IMR-90 (cell line): ENCODE results near the gene CNNM3. TPM values are rescaled to one million over a fixed set of nuclear protein-coding genes. Genes with fewer than 3 reads are reported as not detected.

Source experiments
- ATAC-seq: fragments of 200-7000 bp; cut with Tn5 transposase; 2 replicates; pipeline ENCODE4 v1.9.1; 2020; ENCODE audit warnings: low read depth, mild to moderate bottlenecking, moderate library complexity
- BruUV-seq: library from RNA; stranded (reverse); fragments of 400-500 nt; replicated peaks from 2 replicates; lab custom pipeline; 2021; lab: Mats Ljungman, UMichigan
- CTCF ChIA-PET: fragments of 300-600 bp; formaldehyde crosslinking; extraction: SDS; loops from one replicate; lab custom pipeline; 2021; ENCODE audit warnings: antibody characterized with exemption; lab: Yijun Ruan, JAX
- POLR2A ChIA-PET: fragments of 300-600 bp; sonication (Branson Sonifier 250); formaldehyde crosslinking; loops from one replicate; lab custom pipeline; 2022; ENCODE audit warnings: antibody characterized with exemption; ENCODE audit not compliant: unreplicated experiment; lab: Charles Lee
- DNase-seq: peaks from one replicate; pipeline ENCODE4 v3.0.0; 2013
- H2AFZ ChIP-seq: replicated peaks from 2 replicates; pipeline ENCODE3; 2013; ENCODE audit warnings: low read length, mild to moderate bottlenecking; ENCODE audit not compliant: poor library complexity
- H2AK5ac ChIP-seq: 2 replicates; pipeline ENCODE4 v1.6.1; 2013; ENCODE audit warnings: low read depth, low read length, inconsistent platforms
- H2AK9ac ChIP-seq: replicated peaks from 2 replicates; pipeline ENCODE3; 2013; ENCODE audit warnings: mild to moderate bottlenecking, low read depth, low read length, moderate library complexity; ENCODE audit not compliant: poor library complexity
- H2BK120ac ChIP-seq: 2 replicates; pipeline ENCODE4 v1.6.1; 2013; ENCODE audit warnings: low read depth, low read length, inconsistent platforms
- H2BK15ac ChIP-seq: 3 replicates; pipeline ENCODE4 v1.6.1; 2013; ENCODE audit warnings: low read depth, low read length, inconsistent platforms
- H2BK20ac ChIP-seq: 2 replicates; pipeline ENCODE4 v1.6.1; 2013; ENCODE audit warnings: low read depth, mild to moderate bottlenecking, inconsistent platforms, low read length, moderate library complexity
- H2BK5ac ChIP-seq: 2 replicates; pipeline ENCODE4 v1.6.1; 2013; ENCODE audit warnings: mild to moderate bottlenecking, low read depth, low read length, inconsistent platforms; ENCODE audit not compliant: poor library complexity, severe bottlenecking
- H3K14ac ChIP-seq: replicated peaks from 2 replicates; pipeline ENCODE4 v1.6.1; 2013; ENCODE audit warnings: low read depth, low read length, inconsistent platforms
- H3K18ac ChIP-seq: 2 replicates; pipeline ENCODE4 v1.6.1; 2013; ENCODE audit warnings: low read depth, low read length, control low read depth
- H3K23ac ChIP-seq: 2 replicates; pipeline ENCODE4 v1.6.1; 2013; ENCODE audit warnings: low read depth, low read length, inconsistent platforms
- H3K27ac ChIP-seq: 2 replicates; pipeline ENCODE4 v1.5.1; 2013; ENCODE audit warnings: mild to moderate bottlenecking, control low read depth, low read length; ENCODE audit not compliant: insufficient read depth
- H3K27me3 ChIP-seq: 2 replicates; pipeline ENCODE4 v1.6.1; 2013; ENCODE audit warnings: low read length; ENCODE audit not compliant: control insufficient read depth, insufficient read depth
- H3K36me3 ChIP-seq: 2 replicates; pipeline ENCODE4 v1.6.1; 2013; ENCODE audit warnings: low read length, mixed read lengths; ENCODE audit not compliant: control insufficient read depth, insufficient read depth
- H3K4ac ChIP-seq: 2 replicates; pipeline ENCODE4 v1.6.1; 2013; ENCODE audit warnings: low read depth, low read length, inconsistent platforms
- H3K4me1 ChIP-seq: 2 replicates; pipeline ENCODE4 v1.6.1; 2013; ENCODE audit warnings: low read length, mixed read lengths; ENCODE audit not compliant: control insufficient read depth, insufficient read depth
- H3K4me2 ChIP-seq: 2 replicates; pipeline ENCODE4 v1.6.1; 2013; ENCODE audit warnings: low read depth, mild to moderate bottlenecking, control low read depth, low read length, moderate library complexity
- H3K4me3 ChIP-seq: 2 replicates; pipeline ENCODE4 v1.5.1; 2013; ENCODE audit warnings: low read depth, mild to moderate bottlenecking, control low read depth, low read length, moderate library complexity; ENCODE audit not compliant: insufficient read depth
- H3K56ac ChIP-seq: 2 replicates; pipeline ENCODE4 v1.6.1; 2013; ENCODE audit warnings: low read length, inconsistent platforms; ENCODE audit not compliant: insufficient read depth; ENCODE audit errors: extremely low read depth
- H3K79me1 ChIP-seq, 2 experiments: 2 replicates each; pipeline ENCODE4 v1.6.1; 2013; ENCODE audit warnings: low read length in 2 of 2, inconsistent platforms in 1 of 2, low read depth in 1 of 2
- H3K9ac ChIP-seq: 2 replicates; pipeline ENCODE4 v1.6.1; 2013; ENCODE audit warnings: low read depth, low read length, control low read depth
- H3K9me1 ChIP-seq: 2 replicates; pipeline ENCODE4 v1.6.1; 2013; ENCODE audit warnings: low read length, inconsistent platforms; ENCODE audit not compliant: insufficient read depth
- H3K9me3 ChIP-seq: 2 replicates; pipeline ENCODE4 v1.6.1; 2013; ENCODE audit warnings: low read length; ENCODE audit not compliant: control insufficient read depth, insufficient read depth
- H4K20me1 ChIP-seq: 2 replicates; pipeline ENCODE4 v1.6.1; 2013; ENCODE audit warnings: low read length, inconsistent platforms; ENCODE audit not compliant: insufficient read depth
- H4K5ac ChIP-seq: 2 replicates; pipeline ENCODE4 v1.6.1; 2013; ENCODE audit warnings: mild to moderate bottlenecking, low read depth, low read length, control low read depth
- H4K8ac ChIP-seq, 2 experiments: 2 replicates each; pipeline ENCODE4 v1.6.1; 2013; ENCODE audit warnings: low read depth in 2 of 2, low read length in 2 of 2, control low read depth in 1 of 2, inconsistent platforms in 1 of 2
- H4K91ac ChIP-seq: 2 replicates; pipeline ENCODE4 v1.6.1; 2013; ENCODE audit warnings: low read depth, low read length, inconsistent platforms; ENCODE audit not compliant: insufficient read depth
- BHLHE40 ChIP-seq: fragments of 150-350 bp; IDR thresholded peaks from 2 replicates; pipeline ENCODE4 v1.6.1; 2016; ENCODE audit warnings: mild to moderate bottlenecking, low read depth, low read length
- CEBPB ChIP-seq: IDR thresholded peaks from 2 replicates; pipeline ENCODE4 v1.6.1; 2012; ENCODE audit warnings: low read depth, low read length, improper control_type of control experiment
- CHD1 ChIP-seq: IDR thresholded peaks from 2 replicates; pipeline ENCODE4 v1.6.1; 2012; ENCODE audit warnings: low read depth, low read length, improper control_type of control experiment
- ELK1 ChIP-seq: fragments of 150-350 bp; IDR thresholded peaks from 2 replicates; pipeline ENCODE4 v1.6.1; 2016; ENCODE audit warnings: low read depth, mild to moderate bottlenecking, low read length, moderate library complexity, borderline replicate concordance
- MAFK ChIP-seq: IDR thresholded peaks from 2 replicates; pipeline ENCODE4 v1.6.1; 2012; ENCODE audit warnings: low read depth, low read length, improper control_type of control experiment
- MAZ ChIP-seq: IDR thresholded peaks from 2 replicates; pipeline ENCODE4 v1.6.1; 2012; ENCODE audit warnings: low read depth, mild to moderate bottlenecking, low read length, improper control_type of control experiment, moderate library complexity, borderline replicate concordance
- MXI1 ChIP-seq: IDR thresholded peaks from 2 replicates; pipeline ENCODE4 v1.6.1; 2012; ENCODE audit warnings: low read depth, mild to moderate bottlenecking, low read length, moderate library complexity, borderline replicate concordance
- NFE2L2 ChIP-seq: fragments of 150-350 bp; IDR thresholded peaks from 2 replicates; pipeline ENCODE4 v1.6.1; 2016; ENCODE audit warnings: low read depth, mild to moderate bottlenecking, low read length
- POLR2A ChIP-seq: IDR thresholded peaks from 2 replicates; pipeline ENCODE4 v1.6.1; 2012; ENCODE audit warnings: mild to moderate bottlenecking, low read depth, low read length
- RAD21 ChIP-seq: IDR thresholded peaks from 2 replicates; pipeline ENCODE4 v1.6.1; 2012; ENCODE audit warnings: low read length, improper control_type of control experiment
- RCOR1 ChIP-seq: IDR thresholded peaks from 2 replicates; pipeline ENCODE4 v1.6.1; 2012; ENCODE audit warnings: mild to moderate bottlenecking, low read length, improper control_type of control experiment; ENCODE audit not compliant: insufficient replicate concordance
- RFX5 ChIP-seq: IDR thresholded peaks from 2 replicates; pipeline ENCODE4 v1.8.0; 2012; ENCODE audit warnings: low read depth, mild to moderate bottlenecking, low read length, moderate library complexity
- SMC3 ChIP-seq: fragments of 150-350 bp; IDR thresholded peaks from 2 replicates; pipeline ENCODE4 v1.6.1; 2016; ENCODE audit warnings: low read depth, mild to moderate bottlenecking, antibody characterized with exemption, low read length, moderate library complexity
- WGBS, 2 experiments: methylation state at CpG; one replicate each; pipeline versions ENCODE4 v1.1.5 to v1.1.7; 2013; ENCODE audit warnings: missing lambda C conversion rate in 2 of 2; ENCODE audit not compliant: insufficient read length in 1 of 2; ENCODE audit errors: extremely low coverage in 2 of 2; 5-methylcytosine and 5-hydroxymethylcytosine counted together
- dilution Hi-C: fragments of 300-500 bp; cut with HindIII; formaldehyde crosslinking; loops from one replicate; pipeline ENCODE4 v1.14.3; 2018; ENCODE audit warnings: low sequenced_read_pairs; ENCODE audit not compliant: unreplicated experiment
- in situ Hi-C: fragments of 300-500 bp; cut with MboI; formaldehyde crosslinking; loops from 3 replicates; pipeline ENCODE4 v1.14.3; 2019; ENCODE audit warnings: low sequenced_read_pairs, inconsistent platforms, mixed read lengths
- intact Hi-C: fragments of 100-400 bp; cut with micrococcal nuclease; formaldehyde crosslinking; loops from 2 replicates; pipeline ENCODE4 v1.10.0; 2022
- polyA plus RNA-seq, 3 experiments: library from polyadenylated mRNA; depleted of rRNA; stranded (reverse); fragments of >200 nt; gene quantifications; 2 replicates each; pipeline ENCODE4 v1.2.3, GENCODE V29; 2012; ENCODE audit warnings: low replicate concordance in 1 of 3
- total RNA-seq: library from RNA; depleted of rRNA; stranded (reverse); fragments of >200 nt; gene quantifications from 2 replicates; pipeline ENCODE4 v1.2.3, GENCODE V29; 2012
- TF ChIP-seq, protein P1 (sequence below): conservative IDR thresholded peaks from 2 replicates; pipeline ENCODE4 v1.5.1; 2012; ENCODE audit warnings: mild to moderate bottlenecking, low read depth, low read length, improper control_type of control experiment
- TF ChIP-seq, protein P2 (sequence below): fragments of 150-350 bp; IDR thresholded peaks from 2 replicates; pipeline ENCODE4 v1.6.1; 2017; ENCODE audit warnings: mild to moderate bottlenecking, antibody characterized with exemption, low read length, low read depth

CNNM3 gene
- total and polyA plus RNA-seq, 2 of the 4 experiments (the other 2 are of a cell fraction) = 2.3 to 6.1 TPM

GRCh38 chr2:96863575-96864342 is 47.7 kb downstream of the CNNM3 start:
- Histone ChIP-seq H2BK120ac (no peak overlapping the region), H4K91ac (no peak overlapping the region), H2BK5ac (no peak overlapping the region), H3K4me2 (no peak overlapping the region), H3K18ac (no peak overlapping the region), H4K5ac (no peak overlapping the region), H3K36me3 (peaks cover 67% of the 10 kb centered on the region), H2AFZ (no peak overlapping the region), H3K4me3 (no peak overlapping the region), H3K9ac (no peak overlapping the region), H3K56ac (no peak overlapping the region), H3K14ac (no peak overlapping the region), H2BK15ac (no peak overlapping the region), H4K20me1 (peaks cover 39% of the 10 kb centered on the region), H3K27me3 (no peaks in the 10 kb centered on the region), H4K8ac (no peak overlapping the region), H3K79me1 (peaks cover 5 to 54% of the 10 kb centered on the region in 2 experiments), H3K4me1 (peaks cover 10% of the 10 kb centered on the region; the same call in 1 of the 2 replicates), H2BK20ac (no peak overlapping the region), H3K4ac (no peak overlapping the region), H2AK9ac (no peak overlapping the region), H3K9me3 (no peaks in the 10 kb centered on the region), H2AK5ac (no peak overlapping the region), H3K27ac (no peak overlapping the region), H3K23ac (no peak overlapping the region), H3K9me1 (no peaks in the 10 kb centered on the region)
- no TSS peak for BruUV-seq
- POLR2A ChIA-PET = no interaction called here
- DNase-seq (no peak), ATAC-seq (no peak)
- in situ Hi-C loops (loop anchor here (25.0 kb wide), 1 partner anchor 249 kb away; the partner anchor contains the start of gene ANKRD36), dilution Hi-C loops (no loop called here), intact Hi-C loops (no loop called here)
- WGBS, 2 experiments = 98% methylated on average over 9 of the region's 19 CpGs; no CpG with 5 or more reads in 1 of the 2 experiments
- CTCF ChIA-PET = no interaction called here
- TF ChIP-seq ELK1 (no peak), RAD21 (no peak), CEBPB (no peak), BHLHE40 (no peak), CHD1 (no peak), MAZ (no peak), SMC3 (no peak), POLR2A (no peak), MXI1 (no peak), RCOR1 (no peak), RFX5 (no peak), NFE2L2 (no peak), MAFK (no peak)
- TF ChIP-seq, protein P1, sequence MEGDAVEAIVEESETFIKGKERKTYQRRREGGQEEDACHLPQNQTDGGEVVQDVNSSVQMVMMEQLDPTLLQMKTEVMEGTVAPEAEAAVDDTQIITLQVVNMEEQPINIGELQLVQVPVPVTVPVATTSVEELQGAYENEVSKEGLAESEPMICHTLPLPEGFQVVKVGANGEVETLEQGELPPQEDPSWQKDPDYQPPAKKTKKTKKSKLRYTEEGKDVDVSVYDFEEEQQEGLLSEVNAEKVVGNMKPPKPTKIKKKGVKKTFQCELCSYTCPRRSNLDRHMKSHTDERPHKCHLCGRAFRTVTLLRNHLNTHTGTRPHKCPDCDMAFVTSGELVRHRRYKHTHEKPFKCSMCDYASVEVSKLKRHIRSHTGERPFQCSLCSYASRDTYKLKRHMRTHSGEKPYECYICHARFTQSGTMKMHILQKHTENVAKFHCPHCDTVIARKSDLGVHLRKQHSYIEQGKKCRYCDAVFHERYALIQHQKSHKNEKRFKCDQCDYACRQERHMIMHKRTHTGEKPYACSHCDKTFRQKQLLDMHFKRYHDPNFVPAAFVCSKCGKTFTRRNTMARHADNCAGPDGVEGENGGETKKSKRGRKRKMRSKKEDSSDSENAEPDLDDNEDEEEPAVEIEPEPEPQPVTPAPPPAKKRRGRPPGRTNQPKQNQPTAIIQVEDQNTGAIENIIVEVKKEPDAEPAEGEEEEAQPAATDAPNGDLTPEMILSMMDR = no peak
- TF ChIP-seq, protein P2, sequence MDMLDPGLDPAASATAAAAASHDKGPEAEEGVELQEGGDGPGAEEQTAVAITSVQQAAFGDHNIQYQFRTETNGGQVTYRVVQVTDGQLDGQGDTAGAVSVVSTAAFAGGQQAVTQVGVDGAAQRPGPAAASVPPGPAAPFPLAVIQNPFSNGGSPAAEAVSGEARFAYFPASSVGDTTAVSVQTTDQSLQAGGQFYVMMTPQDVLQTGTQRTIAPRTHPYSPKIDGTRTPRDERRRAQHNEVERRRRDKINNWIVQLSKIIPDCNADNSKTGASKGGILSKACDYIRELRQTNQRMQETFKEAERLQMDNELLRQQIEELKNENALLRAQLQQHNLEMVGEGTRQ = no peak
